GM13977 (cell line): ENCODE data around the gene FBXL7.

Source experiments
- DNase-seq: peaks from one replicate; pipeline ENCODE4 v3.0.0; 2012; ENCODE audit warnings: low spot score
- in situ Hi-C: fragments of 300-500 bp; cut with MboI; formaldehyde crosslinking; loops from one replicate; pipeline ENCODE4 v1.12.0; 2022; ENCODE audit warnings: low sequenced_read_pairs, low pct_unique_long_range_greater_than_20kb, mixed read lengths, inconsistent platforms; ENCODE audit not compliant: unreplicated experiment
- TF ChIP-seq, protein P1 (sequence below): IDR thresholded peaks from 2 replicates; pipeline ENCODE4 v1.5.1; 2012; ENCODE audit warnings: mild to moderate bottlenecking, control low read depth; ENCODE audit not compliant: insufficient read depth; ENCODE audit errors: extremely low read depth, missing control alignments

FBXL7 gene

GRCh38 chr5:15959370-15960164 lies 459.6 kb downstream of the FBXL7 start:
- TF ChIP-seq, protein P1, sequence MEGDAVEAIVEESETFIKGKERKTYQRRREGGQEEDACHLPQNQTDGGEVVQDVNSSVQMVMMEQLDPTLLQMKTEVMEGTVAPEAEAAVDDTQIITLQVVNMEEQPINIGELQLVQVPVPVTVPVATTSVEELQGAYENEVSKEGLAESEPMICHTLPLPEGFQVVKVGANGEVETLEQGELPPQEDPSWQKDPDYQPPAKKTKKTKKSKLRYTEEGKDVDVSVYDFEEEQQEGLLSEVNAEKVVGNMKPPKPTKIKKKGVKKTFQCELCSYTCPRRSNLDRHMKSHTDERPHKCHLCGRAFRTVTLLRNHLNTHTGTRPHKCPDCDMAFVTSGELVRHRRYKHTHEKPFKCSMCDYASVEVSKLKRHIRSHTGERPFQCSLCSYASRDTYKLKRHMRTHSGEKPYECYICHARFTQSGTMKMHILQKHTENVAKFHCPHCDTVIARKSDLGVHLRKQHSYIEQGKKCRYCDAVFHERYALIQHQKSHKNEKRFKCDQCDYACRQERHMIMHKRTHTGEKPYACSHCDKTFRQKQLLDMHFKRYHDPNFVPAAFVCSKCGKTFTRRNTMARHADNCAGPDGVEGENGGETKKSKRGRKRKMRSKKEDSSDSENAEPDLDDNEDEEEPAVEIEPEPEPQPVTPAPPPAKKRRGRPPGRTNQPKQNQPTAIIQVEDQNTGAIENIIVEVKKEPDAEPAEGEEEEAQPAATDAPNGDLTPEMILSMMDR: no peak
- DNase-seq: no peak
- in situ Hi-C loops: no loop called here

- in situ Hi-C loops: no loop called here
- no peak for DNase-seq
- TF ChIP-seq, protein P1: no peak
Measured at GRCh38 chr5:15966066-15966640, 466.2 kb downstream of the FBXL7 start.

DNA sequence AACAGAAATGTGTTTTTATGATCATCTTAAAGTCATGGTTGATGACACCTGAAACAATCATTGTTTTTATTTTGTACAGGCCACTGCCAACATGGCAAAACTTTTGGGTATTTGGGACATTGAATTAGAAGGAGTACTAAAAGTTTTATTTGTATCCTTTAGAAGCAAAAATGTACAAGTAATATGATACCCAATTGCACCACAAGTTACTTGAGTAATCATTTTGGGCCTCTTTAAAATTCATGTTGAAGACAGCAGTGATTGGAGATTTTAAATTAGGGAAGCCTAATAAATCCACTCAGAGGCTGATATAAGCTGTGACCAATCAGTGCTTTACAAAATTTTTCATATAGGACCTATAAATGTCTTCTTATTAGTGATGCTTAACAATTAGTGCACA lies 466.7 kb downstream of the FBXL7 start:
- in situ Hi-C loops: no loop called here
- no peak for DNase-seq
- TF ChIP-seq, protein P1: no peak

DNA sequence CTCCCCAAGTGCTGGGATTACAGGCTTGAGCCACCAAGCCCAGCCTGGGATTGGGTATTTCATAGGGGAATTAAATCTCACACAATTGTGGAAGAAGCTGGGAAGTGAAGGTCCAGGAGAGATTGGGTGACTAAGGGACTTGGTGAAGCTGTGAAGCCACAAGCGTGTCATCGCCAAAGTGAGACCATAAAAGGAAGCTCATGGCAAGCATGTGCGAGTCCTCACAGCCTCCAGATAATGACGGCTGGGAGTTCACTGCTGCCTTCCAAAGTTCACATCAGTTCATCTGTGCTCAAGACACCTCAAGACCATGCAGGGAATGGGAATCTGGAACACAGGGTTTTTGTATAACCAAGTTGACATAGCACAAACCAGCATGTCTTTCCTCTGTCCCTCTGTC lies 469.0 kb downstream of the FBXL7 start:
- DNase-seq: no peak
- TF ChIP-seq, protein P1: no peak
- in situ Hi-C loops: no loop called here

- TF ChIP-seq, protein P1: no peak
- in situ Hi-C loops: no loop called here
Measured at GRCh38 chr5:15977851-15978250, 477.9 kb downstream of the FBXL7 start.

DNA sequence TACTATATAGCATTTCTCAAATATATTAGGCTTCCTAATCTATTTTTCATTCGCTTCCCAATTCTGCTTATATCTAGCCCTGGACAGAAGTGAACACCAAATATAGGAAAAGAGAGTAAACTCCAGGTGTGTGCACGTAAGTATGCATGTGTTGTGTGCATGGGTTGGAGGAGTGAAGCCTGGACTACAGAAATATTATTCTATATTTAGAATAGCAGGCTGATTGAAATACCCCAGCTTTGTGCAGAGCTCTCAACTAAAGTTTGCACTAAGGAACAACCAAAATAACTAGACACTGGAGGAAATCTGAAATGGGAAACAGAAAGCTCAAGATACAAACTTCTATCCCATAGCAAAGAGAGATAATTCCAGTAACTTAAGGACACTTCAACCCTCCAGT lies 480.9 kb downstream of the FBXL7 start:
- TF ChIP-seq, protein P1: no peak
- in situ Hi-C loops: no loop called here
- no peak for DNase-seq

More at GRCh38 chr5:15977851-15978250, 477.9 kb downstream of the FBXL7 start:
- DNase-seq: no peak
